CD14-positive monocyte (primary cell): ENCODE measurements around the gene CIZ1. TPM values are rescaled to one million over a fixed set of nuclear protein-coding genes. Genes with fewer than 3 reads are reported as not detected.
"Not testable (repeated sequence)": the region's sequence is repeated elsewhere in the genome, so short reads cannot be mapped to it uniquely, and the experiment has no call there.

Experiments used
- DNase-seq, 3 donors: peaks; one replicate each; pipeline ENCODE4 v3.0.0-alpha.2; 2011 to 2022
- H2AFZ ChIP-seq: 2 replicates; pipeline ENCODE4 v1.6.0; 2012; ENCODE audit warnings: mild to moderate bottlenecking, low read depth, low read length, inconsistent platforms; ENCODE audit not compliant: insufficient read depth, poor library complexity, severe bottlenecking
- H3K27ac ChIP-seq, 2 donors: 1 replicate in 1 of 2; 2 replicates in 1 of 2; pipeline ENCODE4 v1.5.1; 2012 to 2013; ENCODE audit warnings: low read length in 2 of 2, control low read depth in 1 of 2, inconsistent platforms in 1 of 2, low read depth in 1 of 2, mild to moderate bottlenecking in 1 of 2
- H3K27me3 ChIP-seq, 2 donors: one replicate each; pipeline versions ENCODE4 v1.6.0 to v1.6.1; 2011 to 2013; ENCODE audit warnings: low read length in 2 of 2; ENCODE audit not compliant: control insufficient read depth in 2 of 2, insufficient read depth in 2 of 2
- H3K36me3 ChIP-seq, 2 donors: replicated peaks in 1 of 2; 1 replicate in 1 of 2; 2 replicates in 1 of 2; pipeline versions ENCODE4 v1.5.1 to v1.6.1; 2012 to 2013; ENCODE audit warnings: low read length in 2 of 2, control low read depth in 1 of 2, inconsistent platforms in 1 of 2, mild to moderate bottlenecking in 1 of 2; ENCODE audit not compliant: insufficient read depth in 2 of 2, control insufficient read depth in 1 of 2
- H3K4me1 ChIP-seq, 2 donors: 1 replicate in 1 of 2; 2 replicates in 1 of 2; pipeline versions ENCODE4 v1.5.1 to v1.6.1; 2012 to 2013; ENCODE audit warnings: low read length in 2 of 2, control low read depth in 1 of 2, inconsistent platforms in 1 of 2, mild to moderate bottlenecking in 1 of 2, moderate library complexity in 1 of 2; ENCODE audit not compliant: insufficient read depth in 2 of 2, control insufficient read depth in 1 of 2
- H3K4me2 ChIP-seq: replicated peaks from 2 replicates; pipeline ENCODE3; 2012; ENCODE audit warnings: low read length, moderate library complexity, mild to moderate bottlenecking; ENCODE audit not compliant: poor library complexity, severe bottlenecking; ENCODE audit errors: extremely low read depth
- H3K4me3 ChIP-seq, 3 experiments: fragments of 200-600 bp in 1 of 3; sonication (generic) in 1 of 3; replicated peaks in 1 of 3; 1 replicate in 2 of 3; 2 replicates in 1 of 3; pipeline ENCODE4 v1.5.1; 2011 to 2013; ENCODE audit warnings: low read length in 3 of 3, mild to moderate bottlenecking in 3 of 3, control low read depth in 2 of 3, low read depth in 2 of 3, inconsistent platforms in 1 of 3, moderate library complexity in 1 of 3
- H3K79me2 ChIP-seq: 2 replicates; pipeline ENCODE4 v1.6.0; 2012; ENCODE audit warnings: mild to moderate bottlenecking, control low read depth, inconsistent platforms, low read length, moderate library complexity; ENCODE audit not compliant: insufficient read depth
- H3K9ac ChIP-seq: 2 replicates; pipeline ENCODE4 v1.6.0; 2017; ENCODE audit warnings: low read length, mild to moderate bottlenecking; ENCODE audit not compliant: insufficient read depth, poor library complexity, severe bottlenecking
- H3K9me3 ChIP-seq, 2 donors: replicated peaks in 1 of 2; 1 replicate in 1 of 2; 2 replicates in 1 of 2; pipeline versions ENCODE4 v1.5.1 to v1.6.1; 2012 to 2013; ENCODE audit warnings: low read length in 2 of 2, control low read depth in 1 of 2; ENCODE audit not compliant: control insufficient read depth in 1 of 2, insufficient read depth in 1 of 2
- H4K20me1 ChIP-seq: 2 replicates; pipeline ENCODE4 v1.6.0; 2012; ENCODE audit warnings: mild to moderate bottlenecking, low read length, control low read depth, moderate library complexity; ENCODE audit not compliant: insufficient read depth
- H3K27ac Mint-ChIP-seq, 7 donors: one replicate each; pipeline ENCODE4 v1.8.0; 2020; ENCODE audit warnings: mild to moderate bottlenecking in 7 of 7, mixed read lengths in 7 of 7, moderate library complexity in 6 of 7, inconsistent platforms in 2 of 7
- H3K27me3 Mint-ChIP-seq, 3 donors: one replicate each; pipeline ENCODE4 v1.8.0; 2021 to 2022; ENCODE audit warnings: low read depth in 3 of 3, mild to moderate bottlenecking in 3 of 3, mixed read lengths in 3 of 3, moderate library complexity in 3 of 3, inconsistent platforms in 1 of 3
- H3K36me3 Mint-ChIP-seq, 2 donors: one replicate each; pipeline ENCODE4 v1.8.0; 2020; ENCODE audit warnings: mixed read lengths in 2 of 2, inconsistent platforms in 1 of 2, mild to moderate bottlenecking in 1 of 2
- H3K4me1 Mint-ChIP-seq: one replicate; pipeline ENCODE4 v1.8.0; 2020; ENCODE audit warnings: mild to moderate bottlenecking, mixed read lengths
- H3K4me3 Mint-ChIP-seq, 2 donors: one replicate each; pipeline ENCODE4 v1.8.0; 2020; ENCODE audit warnings: mild to moderate bottlenecking in 2 of 2, mixed read lengths in 2 of 2, moderate library complexity in 1 of 2
- H3K9me3 Mint-ChIP-seq, 7 donors: one replicate each; pipeline ENCODE4 v1.8.0; 2020 to 2022; ENCODE audit warnings: mixed read lengths in 7 of 7, mild to moderate bottlenecking in 6 of 7, moderate library complexity in 6 of 7, inconsistent platforms in 2 of 7
- CTCF ChIP-seq: fragments of 200-600 bp; IDR thresholded peaks from one replicate; pipeline ENCODE4 v1.8.0; 2022; ENCODE audit warnings: antibody characterized with exemption, mild to moderate bottlenecking
- WGBS: methylation state at CpG from one replicate; pipeline ENCODE4 v1.1.5; 2013; ENCODE audit warnings: missing lambda C conversion rate; ENCODE audit not compliant: insufficient coverage; 5-methylcytosine and 5-hydroxymethylcytosine counted together
- intact Hi-C, 2 donors: fragments of 100-400 bp; cut with micrococcal nuclease; formaldehyde crosslinking; loops; one replicate each; pipeline versions ENCODE4 v1.15.0 to v1.15.1; 2023
- polyA plus RNA-seq, 3 donors: library from polyadenylated mRNA; depleted of rRNA in 1 of 3; unstranded in 2 of 3; stranded (reverse) in 1 of 3; fragments of 300-500 nt in 2 of 3; fragments of >200 nt in 1 of 3; fragmentation: Illumina TruSeq in 2 of 3; gene quantifications; 1 replicate in 2 of 3; 2 replicates in 1 of 3; pipeline ENCODE4 v1.2.3, GENCODE V29; 2012 to 2021

Gene CIZ1
- polyA plus RNA-seq, 3 donors, result 3.4 to 53.7 (median 5.9) TPM

DNA sequence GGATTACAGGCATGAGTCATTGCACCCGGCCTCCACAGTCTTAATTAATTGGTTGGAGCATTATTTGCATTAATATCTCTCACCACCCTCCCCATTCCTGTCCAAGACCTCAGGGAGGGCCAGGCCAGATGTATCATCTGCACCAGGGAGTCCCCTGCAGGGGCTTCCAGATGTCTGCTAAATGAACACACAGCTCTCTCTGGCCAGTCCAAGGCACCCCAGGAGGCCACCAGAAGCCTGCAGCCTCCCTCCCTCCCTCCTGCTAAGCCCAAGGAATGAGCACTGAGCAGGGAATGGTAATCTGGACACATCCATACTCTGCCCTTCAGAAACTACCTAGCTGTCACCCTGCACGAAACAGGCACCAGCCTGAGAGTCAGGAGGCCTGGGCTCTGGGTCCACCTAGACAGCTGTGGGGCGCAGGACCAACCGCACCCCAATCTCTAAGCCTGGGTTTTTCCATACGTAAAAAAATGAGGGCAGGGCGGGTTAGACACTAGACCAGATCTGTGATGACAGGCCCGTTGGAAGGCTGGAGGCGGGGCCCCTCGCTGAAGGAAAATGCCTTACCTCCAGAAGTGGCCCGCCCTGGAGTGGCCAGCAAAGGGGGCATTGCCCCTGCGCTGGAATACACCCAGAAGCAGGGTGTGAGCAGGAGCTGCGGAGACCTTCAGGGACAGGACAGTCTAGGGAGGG is 8.3 kb downstream of the CIZ1 start:
- H3K27me3 Mint-ChIP-seq, result peaks cover 0 to 2% (median 0%) of the 10 kb centered on the region in 3 donors
- Histone ChIP-seq H3K27ac (no peak overlapping the region), H3K4me2 (no peak overlapping the region), H4K20me1 (no peaks in the 10 kb centered on the region), H3K79me2 (no peaks in the 10 kb centered on the region), H2AFZ (no peak overlapping the region), H3K27me3 (no peaks in the 10 kb centered on the region), H3K4me1 (no peaks in the 10 kb centered on the region), H3K4me3 (no peak overlapping the region), H3K36me3 (peaks cover 73 to 81% of the 10 kb centered on the region in 2 donors), H3K9ac (no peak overlapping the region), H3K9me3 (peaks cover 5 to 16% of the 10 kb centered on the region in 2 donors)
- no peak for DNase-seq
- no peak overlapping the region for H3K4me3 Mint-ChIP-seq
- TF ChIP-seq CTCF, result no peak
- H3K36me3 Mint-ChIP-seq, result peaks cover 66 to 92% of the 10 kb centered on the region in 2 donors
- peaks cover 2% of the 10 kb centered on the region for H3K4me1 Mint-ChIP-seq
- H3K27ac Mint-ChIP-seq, result no peak overlapping the region
- peaks cover 3 to 26% (median 14%) of the 10 kb centered on the region in 7 donors for H3K9me3 Mint-ChIP-seq
- WGBS, result 97% methylated on average over 8 of the region's 12 CpGs
- intact Hi-C loops, result no loop called here

DNA sequence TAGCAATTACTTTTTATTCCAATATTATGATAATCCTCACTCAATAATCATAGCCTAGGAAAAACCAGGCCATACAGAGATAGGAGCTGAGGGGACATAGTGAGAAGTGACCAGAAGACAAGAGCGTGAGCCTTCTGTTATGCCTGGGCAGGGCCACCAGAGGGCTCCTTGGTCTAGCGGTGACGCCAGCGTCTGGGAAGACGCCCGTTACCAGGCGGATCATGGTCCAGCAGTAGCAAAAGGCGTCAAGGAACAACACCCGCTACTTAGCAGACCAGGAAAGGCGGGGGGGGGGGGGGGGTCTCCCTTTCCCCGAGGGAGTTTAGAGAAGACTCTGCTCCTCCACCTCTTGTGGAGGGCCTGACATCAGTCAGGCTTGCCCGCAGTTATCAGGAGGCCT is 9.9 kb downstream of the CIZ1 start:
- H3K4me3 Mint-ChIP-seq, intact Hi-C loops, H3K27ac ChIP-seq, H3K27ac Mint-ChIP-seq, H3K27me3 Mint-ChIP-seq, H3K9ac ChIP-seq, H3K27me3 ChIP-seq, H2AFZ ChIP-seq, H3K79me2 ChIP-seq, H4K20me1 ChIP-seq, H3K4me1 Mint-ChIP-seq, H3K4me3 ChIP-seq, H3K4me1 ChIP-seq, DNase-seq, H3K4me2 ChIP-seq: not testable (repeated sequence)
- peaks cover 3 to 26% (median 14%) of the 10 kb centered on the region in 7 donors for H3K9me3 Mint-ChIP-seq
- H3K36me3 Mint-ChIP-seq, result peaks cover 65 to 93% of the 10 kb centered on the region in 2 donors
- H3K9me3 ChIP-seq, result peaks cover 5 to 16% of the 10 kb centered on the region in 2 donors
- peaks cover 76 to 83% of the 10 kb centered on the region in 2 donors for H3K36me3 ChIP-seq
- 95% methylated on average over 6 of the region's 12 CpGs for WGBS
